ENCODE results near the gene PAK4.

- TF ChIP-seq SP1 (CRISPR knock-in tag; conservative IDR thresholded peaks at IDR 0.05), result no peak
- no peak for TF ChIP-seq TCF7 (CRISPR knock-in tag; IDR thresholded peaks at IDR 0.05; ENCODE audit: low read depth)
- TF ChIP-seq JUN (CRISPR knock-in tag; IDR thresholded peaks at IDR 0.05), result no peak
- TF ChIP-seq TEAD4 (CRISPR knock-in tag; IDR thresholded peaks at IDR 0.05), result no peak
- no peak for TF ChIP-seq ZNF232 (CRISPR knock-in tag; IDR thresholded peaks at IDR 0.05)
- TF ChIP-seq CREB1 (CRISPR knock-in tag; IDR thresholded peaks at IDR 0.05), result no peak
- no peak for TF ChIP-seq MAX (CRISPR knock-in tag; IDR thresholded peaks at IDR 0.05)
- no peak for TF ChIP-seq E2F5 (CRISPR knock-in tag; IDR thresholded peaks at IDR 0.05)
- TF ChIP-seq SMAD4 (CRISPR knock-in tag; IDR thresholded peaks at IDR 0.05), result no peak
- no peak for TF ChIP-seq ETV6 (CRISPR knock-in tag; IDR thresholded peaks at IDR 0.05)
- TF ChIP-seq CTCF (IDR thresholded peaks at IDR 0.05), result no peak
Observed at GRCh38 chr19:39165857-39166256, 40.3 kb downstream of the PAK4 start.
